WERI-Rb-1 (cell line): ENCODE data around the gene FAM200A.
A peak's percentile ranks its signal among the peaks of the same experiment; 100 is the strongest.
"Not testable (repeated sequence)": the region's sequence is repeated elsewhere in the genome, so short reads cannot be mapped to it uniquely, and the experiment has no call there.

Experiments used
- DNase-seq: peaks from one replicate; pipeline ENCODE4 v3.0.0-alpha.2; 2020
- H3K27ac ChIP-seq: fragments of 250-450 bp; sonication (Bioruptor Pico); 2 replicates; pipeline ENCODE4 v1.5.1; 2020; ENCODE audit warnings: mild to moderate bottlenecking, moderate library complexity
- H3K27me3 ChIP-seq: fragments of 250-450 bp; sonication (Bioruptor Pico); 2 replicates; pipeline ENCODE4 v1.5.1; 2021; ENCODE audit warnings: mild to moderate bottlenecking, low read depth, moderate library complexity; ENCODE audit not compliant: insufficient read depth, severe bottlenecking
- H3K36me3 ChIP-seq: fragments of 250-450 bp; sonication (Bioruptor Pico); 2 replicates; pipeline ENCODE4 v1.5.1; 2020; ENCODE audit warnings: mild to moderate bottlenecking, moderate library complexity
- H3K4me3 ChIP-seq: 2 replicates; pipeline ENCODE4 v1.5.1; 2011; ENCODE audit warnings: low read depth, mild to moderate bottlenecking, control low read depth, low read length
- H3K9me3 ChIP-seq: fragments of 250-450 bp; sonication (Bioruptor Pico); 2 replicates; pipeline ENCODE4 v1.5.1; 2021; ENCODE audit warnings: mild to moderate bottlenecking, moderate library complexity; ENCODE audit not compliant: severe bottlenecking
- CTCF ChIP-seq: IDR thresholded peaks from 2 replicates; pipeline ENCODE4 v1.5.1; 2011; ENCODE audit warnings: low read depth, mild to moderate bottlenecking, control low read depth, inconsistent platforms, low read length

The FAM200A gene

GRCh38 chr7:99504603-99505323 is 47.2 kb downstream of the FAM200A start, which contains the start of gene ZKSCAN5:
Gene ZKSCAN5 (plus strand): TSS chr7:99504662. CDS start chr7:99506045, 1,383 bp downstream.
- Histone ChIP-seq H3K27ac (peak within 1 kb of the TSS; percentile 95), H3K36me3 (peaks cover 16% of the 10 kb centered on the region), H3K9me3 (no peaks in the 10 kb centered on the region), H3K27me3 (no peaks in the 10 kb centered on the region), H3K4me3 (peak within 1 kb of the TSS; percentile 84)
- DNase-seq = peak; percentile 95
- no peak for TF ChIP-seq CTCF

GRCh38 chr7:99504281-99504602 is 47.7 kb downstream of the FAM200A start:
- peak; percentile 99 for DNase-seq
- Histone ChIP-seq H3K9me3 (no peaks in the 10 kb centered on the region), H3K4me3 (peak overlapping the region; percentile 84), H3K27me3 (no peaks in the 10 kb centered on the region), H3K36me3 (peaks cover 17% of the 10 kb centered on the region), H3K27ac (peak overlapping the region; percentile 95)
- TF ChIP-seq CTCF = no peak

- not testable (repeated sequence) for H3K27ac ChIP-seq, H3K4me3 ChIP-seq, DNase-seq, H3K9me3 ChIP-seq, H3K27me3 ChIP-seq
- H3K36me3 ChIP-seq = peaks cover 33% of the 10 kb centered on the region
These were observed 50.7 kb downstream of the FAM200A start for GRCh38 chr7:99501236-99501635.

GRCh38 chr7:99500637-99501009 is 51.3 kb downstream of the FAM200A start:
- TF ChIP-seq CTCF = no peak
- Histone ChIP-seq H3K27ac (peak overlapping the region; percentile 83), H3K36me3 (peaks cover 39% of the 10 kb centered on the region), H3K9me3 (no peaks in the 10 kb centered on the region), H3K27me3 (no peaks in the 10 kb centered on the region), H3K4me3 (peak overlapping the region; percentile 76)
- no peak for DNase-seq

GRCh38 chr7:99499721-99500636 is 51.9 kb downstream of the FAM200A start, which contains the start of gene ZNF394:
Gene ZNF394 (minus strand): TSS chr7:99500281. CDS start chr7:99500093, 188 bp downstream.
- peak within 1 kb of the TSS; percentile 83 for H3K27ac ChIP-seq
- no peaks in the 10 kb centered on the region for H3K27me3 ChIP-seq
- no peak for TF ChIP-seq CTCF
- H3K36me3 ChIP-seq = peaks cover 46% of the 10 kb centered on the region
- no peaks in the 10 kb centered on the region for H3K9me3 ChIP-seq
- peak within 1 kb of the TSS; percentile 76 for H3K4me3 ChIP-seq
- DNase-seq = peak; percentile 94

- Histone ChIP-seq H3K27me3 (no peaks in the 10 kb centered on the region), H3K4me3 (peak overlapping the region; percentile 76), H3K36me3 (peaks cover 47% of the 10 kb centered on the region), H3K27ac (peak overlapping the region; percentile 83), H3K9me3 (peaks cover 2% of the 10 kb centered on the region)
- TF ChIP-seq CTCF = no peak
- DNase-seq = no peak
These were observed 52.6 kb downstream of the FAM200A start for GRCh38 chr7:99499371-99499720.
